HepG2 (cell line): ENCODE results near the gene PPCDC.

Experiments used
- AGO2 ChIP-seq: fragments of 200-400 bp; formaldehyde crosslinking; optimal IDR thresholded peaks from 2 replicates; pipeline ENCODE3; 2017; ENCODE audit warnings: mild to moderate bottlenecking, low read depth, low read length, moderate library complexity
- GABPB1 ChIP-seq: IDR thresholded peaks from 2 replicates; pipeline ENCODE4 v1.6.1; 2016; ENCODE audit warnings: mild to moderate bottlenecking, missing genetic modification reagents, moderate library complexity, missing compliant biosample characterization
- MAZ ChIP-seq, 2 experiments: sonication (generic) in 1 of 2; formaldehyde crosslinking in 1 of 2; IDR thresholded peaks; 2 replicates each; pipeline versions ENCODE4 v1.5.0 to v1.6.1; 2012 to 2020; ENCODE audit warnings: low read depth in 2 of 2, mild to moderate bottlenecking in 2 of 2, borderline replicate concordance in 1 of 2, improper control_type of control experiment in 1 of 2, low read length in 1 of 2, missing genetic modification reagents in 1 of 2, moderate library complexity in 1 of 2
- PHF8 ChIP-seq: sonication (generic); formaldehyde crosslinking; IDR thresholded peaks from 2 replicates; pipeline ENCODE4 v1.5.0; 2020; ENCODE audit warnings: missing genetic modification reagents
- SIN3B ChIP-seq: fragments of 150-350 bp; IDR thresholded peaks from 2 replicates; pipeline ENCODE4 v1.6.1; 2014; ENCODE audit warnings: low read length
- SUZ12 ChIP-seq: fragments of 150-350 bp; IDR thresholded peaks from 2 replicates; pipeline ENCODE4 v1.6.1; 2014; ENCODE audit warnings: low read depth, low read length
- TP53 ChIP-seq: sonication (generic); formaldehyde crosslinking; conservative IDR thresholded peaks from 2 replicates; pipeline ENCODE4 v1.4.0; 2020; ENCODE audit warnings: missing genetic modification reagents
- ZNF629 ChIP-seq: sonication (generic); formaldehyde crosslinking; conservative IDR thresholded peaks from 2 replicates; pipeline ENCODE4 v1.5.0; 2020; ENCODE audit warnings: missing genetic modification reagents
- ZNF781 ChIP-seq: sonication (generic); formaldehyde crosslinking; IDR thresholded peaks from 2 replicates; pipeline ENCODE4 v1.5.1; 2020; ENCODE audit warnings: borderline replicate concordance, mild to moderate bottlenecking, missing genetic modification reagents; ENCODE audit errors: not compliant biosample characterization
- TF ChIP-seq, protein P1 (sequence below): sonication (generic); formaldehyde crosslinking; IDR thresholded peaks from 2 replicates; pipeline ENCODE4 v1.5.0; 2020; ENCODE audit warnings: mild to moderate bottlenecking, missing genetic modification reagents, moderate library complexity

DNA sequence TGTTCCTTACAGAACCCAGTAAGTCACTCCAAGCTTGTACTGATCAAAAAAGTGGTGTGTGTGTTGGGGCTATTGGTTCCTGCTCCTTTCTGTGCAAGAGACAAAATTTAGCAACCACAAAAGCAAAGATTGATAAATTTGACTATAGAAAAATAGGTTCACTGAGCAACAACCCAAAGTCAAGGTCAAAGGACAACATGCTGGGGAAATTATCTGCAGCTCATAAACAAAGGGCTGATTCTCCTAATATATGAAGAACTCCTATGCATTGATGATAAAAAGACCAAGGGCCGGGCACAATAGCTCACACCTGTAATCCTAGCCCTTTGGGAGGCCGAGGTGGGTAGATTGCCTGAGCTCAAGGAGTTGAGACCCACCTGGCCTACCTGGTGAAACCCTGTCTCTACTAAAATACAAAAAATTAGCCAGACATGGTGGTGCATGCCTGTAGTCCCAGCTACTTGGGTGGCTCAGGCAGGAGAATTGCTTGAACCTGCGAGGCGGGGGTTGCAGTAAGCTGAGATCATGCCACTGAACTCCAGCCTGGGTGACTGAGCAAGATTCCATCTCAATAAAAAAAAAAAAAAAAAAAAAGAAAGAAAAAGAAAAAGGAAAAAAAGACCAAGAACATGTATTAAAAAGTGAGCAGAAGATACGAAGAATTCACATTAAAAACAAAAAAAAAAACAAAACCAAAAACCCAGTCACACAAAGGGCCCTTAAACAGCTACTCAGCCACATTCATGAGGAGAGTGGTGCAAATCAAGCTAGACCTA is 29.8 kb downstream of the PPCDC start:
- TF ChIP-seq GABPB1 (CRISPR knock-in tag): no peak
- no peak for TF ChIP-seq TP53
- no peak for TF ChIP-seq ZNF629 (CRISPR knock-in tag)
- TF ChIP-seq, protein P1, sequence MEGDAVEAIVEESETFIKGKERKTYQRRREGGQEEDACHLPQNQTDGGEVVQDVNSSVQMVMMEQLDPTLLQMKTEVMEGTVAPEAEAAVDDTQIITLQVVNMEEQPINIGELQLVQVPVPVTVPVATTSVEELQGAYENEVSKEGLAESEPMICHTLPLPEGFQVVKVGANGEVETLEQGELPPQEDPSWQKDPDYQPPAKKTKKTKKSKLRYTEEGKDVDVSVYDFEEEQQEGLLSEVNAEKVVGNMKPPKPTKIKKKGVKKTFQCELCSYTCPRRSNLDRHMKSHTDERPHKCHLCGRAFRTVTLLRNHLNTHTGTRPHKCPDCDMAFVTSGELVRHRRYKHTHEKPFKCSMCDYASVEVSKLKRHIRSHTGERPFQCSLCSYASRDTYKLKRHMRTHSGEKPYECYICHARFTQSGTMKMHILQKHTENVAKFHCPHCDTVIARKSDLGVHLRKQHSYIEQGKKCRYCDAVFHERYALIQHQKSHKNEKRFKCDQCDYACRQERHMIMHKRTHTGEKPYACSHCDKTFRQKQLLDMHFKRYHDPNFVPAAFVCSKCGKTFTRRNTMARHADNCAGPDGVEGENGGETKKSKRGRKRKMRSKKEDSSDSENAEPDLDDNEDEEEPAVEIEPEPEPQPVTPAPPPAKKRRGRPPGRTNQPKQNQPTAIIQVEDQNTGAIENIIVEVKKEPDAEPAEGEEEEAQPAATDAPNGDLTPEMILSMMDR (CRISPR knock-in tag): no peak
- TF ChIP-seq AGO2: no peak
- no peak for TF ChIP-seq ZNF781
- no peak for TF ChIP-seq MAZ (IDR thresholded peaks at IDR 0.05; ENCODE audit: borderline replicate concordance, low read depth, low read length)
- no peak for TF ChIP-seq MAZ (CRISPR knock-in tag; IDR thresholded peaks at IDR 0.05; ENCODE audit: low read depth)
- TF ChIP-seq SIN3B: no peak
- TF ChIP-seq SUZ12: no peak
- TF ChIP-seq PHF8 (CRISPR knock-in tag): no peak
